ENCODE data around the gene TMUB1.

TMUB1 gene

GRCh38 chr7:151128144-151128543, 44.9 kb upstream of the TMUB1 start:
- no peak for DNase-seq (ENCODE audit: insufficient read length, low spot score)
- FAIRE-seq, result no peak
- no peak for TF ChIP-seq SPI1 (IDR thresholded peaks at IDR 0.05; ENCODE audit: low read depth, low read length)
- TF ChIP-seq PAX5 (IDR thresholded peaks at IDR 0.05; ENCODE audit: insufficient read depth, low read length, severe bottlenecking), result no peak
- no peak for TF ChIP-seq POLR2AphosphoS5 (IDR thresholded peaks at IDR 0.05; ENCODE audit: low read depth, low read length)
- no peak for TF ChIP-seq POU2F2 (IDR thresholded peaks at IDR 0.05; ENCODE audit: low read depth, low read length)
- TF ChIP-seq TAF1 (IDR thresholded peaks at IDR 0.05; ENCODE audit: low read depth, low read length), result no peak
- TF ChIP-seq POLR2A (IDR thresholded peaks at IDR 0.05; ENCODE audit: low read depth, low read length), result no peak

- no peak for FAIRE-seq
- TF ChIP-seq POLR2A (IDR thresholded peaks at IDR 0.05; ENCODE audit: low read depth, low read length) (no peak), POU2F2 (IDR thresholded peaks at IDR 0.05; ENCODE audit: low read depth, low read length) (no peak), SPI1 (IDR thresholded peaks at IDR 0.05; ENCODE audit: low read depth, low read length) (no peak), PAX5 (IDR thresholded peaks at IDR 0.05; ENCODE audit: insufficient read depth, low read length, severe bottlenecking) (no peak), TAF1 (IDR thresholded peaks at IDR 0.05; ENCODE audit: low read depth, low read length) (no peak), POLR2AphosphoS5 (IDR thresholded peaks at IDR 0.05; ENCODE audit: low read depth, low read length) (no peak)
- no peak for DNase-seq (ENCODE audit: insufficient read length, low spot score)
Observed at GRCh38 chr7:151126491-151127137, 43.3 kb upstream of the TMUB1 start.

GRCh38 chr7:151125846-151126481, 42.7 kb upstream of the TMUB1 start:
- FAIRE-seq (no peak), DNase-seq (ENCODE audit: insufficient read length, low spot score) (no peak)
- TF ChIP-seq TAF1 (IDR thresholded peaks at IDR 0.05; ENCODE audit: low read depth, low read length), result no peak
- no peak for TF ChIP-seq POLR2A (IDR thresholded peaks at IDR 0.05; ENCODE audit: low read depth, low read length)
- TF ChIP-seq SPI1 (IDR thresholded peaks at IDR 0.05; ENCODE audit: low read depth, low read length), result no peak
- TF ChIP-seq POLR2AphosphoS5 (IDR thresholded peaks at IDR 0.05; ENCODE audit: low read depth, low read length), result no peak

GRCh38 chr7:151125470-151125845, 42.2 kb upstream of the TMUB1 start:
- DNase-seq (ENCODE audit: insufficient read length, low spot score), result no peak
- TF ChIP-seq POLR2A (IDR thresholded peaks at IDR 0.05; ENCODE audit: low read depth, low read length), result no peak
- TF ChIP-seq SPI1 (IDR thresholded peaks at IDR 0.05; ENCODE audit: low read depth, low read length), result no peak
- no peak for TF ChIP-seq PAX5 (IDR thresholded peaks at IDR 0.05; ENCODE audit: insufficient read depth, low read length, severe bottlenecking)
- TF ChIP-seq POLR2AphosphoS5 (IDR thresholded peaks at IDR 0.05; ENCODE audit: low read depth, low read length), result no peak
- no peak for TF ChIP-seq POU2F2 (IDR thresholded peaks at IDR 0.05; ENCODE audit: low read depth, low read length)
- no peak for TF ChIP-seq TAF1 (IDR thresholded peaks at IDR 0.05; ENCODE audit: low read depth, low read length)
- FAIRE-seq, result no peak

GRCh38 chr7:151124899-151125399, 41.7 kb upstream of the TMUB1 start:
- FAIRE-seq (no peak), DNase-seq (ENCODE audit: insufficient read length, low spot score) (no peak)
- no peak for TF ChIP-seq SPI1 (IDR thresholded peaks at IDR 0.05; ENCODE audit: low read depth, low read length)
- no peak for TF ChIP-seq POLR2AphosphoS5 (IDR thresholded peaks at IDR 0.05; ENCODE audit: low read depth, low read length)
- no peak for TF ChIP-seq POLR2A (IDR thresholded peaks at IDR 0.05; ENCODE audit: low read depth, low read length)
- TF ChIP-seq POU2F2 (IDR thresholded peaks at IDR 0.05; ENCODE audit: low read depth, low read length), result no peak
- no peak for TF ChIP-seq TAF1 (IDR thresholded peaks at IDR 0.05; ENCODE audit: low read depth, low read length)
- no peak for TF ChIP-seq PAX5 (IDR thresholded peaks at IDR 0.05; ENCODE audit: insufficient read depth, low read length, severe bottlenecking)

- no peak for FAIRE-seq
Observed at GRCh38 chr7:151124481-151124880, 41.2 kb upstream of the TMUB1 start.

GRCh38 chr7:151123822-151124464, 40.6 kb upstream of the TMUB1 start:
- TF ChIP-seq POLR2AphosphoS5 (IDR thresholded peaks at IDR 0.05; ENCODE audit: low read depth, low read length) (no peak), TAF1 (IDR thresholded peaks at IDR 0.05; ENCODE audit: low read depth, low read length) (no peak), POLR2A (IDR thresholded peaks at IDR 0.05; ENCODE audit: low read depth, low read length) (no peak), PAX5 (IDR thresholded peaks at IDR 0.05; ENCODE audit: insufficient read depth, low read length, severe bottlenecking) (no peak), POU2F2 (IDR thresholded peaks at IDR 0.05; ENCODE audit: low read depth, low read length) (no peak), SPI1 (IDR thresholded peaks at IDR 0.05; ENCODE audit: low read depth, low read length) (no peak)
- DNase-seq (ENCODE audit: insufficient read length, low spot score) (peak; percentile 99), FAIRE-seq (peak; percentile 92)

More at GRCh38 chr7:151124481-151124880, 41.2 kb upstream of the TMUB1 start:
- TF ChIP-seq TAF1 (IDR thresholded peaks at IDR 0.05; ENCODE audit: low read depth, low read length) (no peak), PAX5 (IDR thresholded peaks at IDR 0.05; ENCODE audit: insufficient read depth, low read length, severe bottlenecking) (no peak), SPI1 (IDR thresholded peaks at IDR 0.05; ENCODE audit: low read depth, low read length) (no peak)
- no peak for DNase-seq (ENCODE audit: insufficient read length, low spot score)

GRCh38 chr7:151123158-151123821, 40.0 kb upstream of the TMUB1 start:
- DNase-seq (ENCODE audit: insufficient read length, low spot score), result no peak
- no peak for FAIRE-seq
- TF ChIP-seq PAX5 (IDR thresholded peaks at IDR 0.05; ENCODE audit: insufficient read depth, low read length, severe bottlenecking) (no peak), POLR2A (IDR thresholded peaks at IDR 0.05; ENCODE audit: low read depth, low read length) (no peak), POLR2AphosphoS5 (IDR thresholded peaks at IDR 0.05; ENCODE audit: low read depth, low read length) (no peak), SPI1 (IDR thresholded peaks at IDR 0.05; ENCODE audit: low read depth, low read length) (no peak), TAF1 (IDR thresholded peaks at IDR 0.05; ENCODE audit: low read depth, low read length) (no peak), POU2F2 (IDR thresholded peaks at IDR 0.05; ENCODE audit: low read depth, low read length) (no peak)

- FAIRE-seq (no peak), DNase-seq (ENCODE audit: insufficient read length, low spot score) (no peak)
- TF ChIP-seq TAF1 (IDR thresholded peaks at IDR 0.05; ENCODE audit: low read depth, low read length) (no peak), PAX5 (IDR thresholded peaks at IDR 0.05; ENCODE audit: insufficient read depth, low read length, severe bottlenecking) (no peak), POLR2A (IDR thresholded peaks at IDR 0.05; ENCODE audit: low read depth, low read length) (no peak), SPI1 (IDR thresholded peaks at IDR 0.05; ENCODE audit: low read depth, low read length) (no peak), POLR2AphosphoS5 (IDR thresholded peaks at IDR 0.05; ENCODE audit: low read depth, low read length) (no peak), POU2F2 (IDR thresholded peaks at IDR 0.05; ENCODE audit: low read depth, low read length) (no peak)
Observed at GRCh38 chr7:151122796-151123157, 39.5 kb upstream of the TMUB1 start.
